GM21381 (cell line): ENCODE results near the gene TNK1.
A peak's percentile ranks its signal among the peaks of the same experiment; 100 is the strongest.
"Not testable (repeated sequence)": the region's sequence is repeated elsewhere in the genome, so short reads cannot be mapped to it uniquely, and the experiment has no call there.

Experiments used
- ATAC-seq: cut with Tn5 transposase; IDR thresholded peaks from one replicate; pipeline ENCODE4 v1.9.1; 2021; ENCODE audit warnings: mild to moderate bottlenecking, moderate library complexity; ENCODE audit not compliant: unreplicated experiment

The TNK1 gene

GRCh38 chr17:7354262-7354843 is 26.5 kb upstream of the TNK1 start:
- no peak for ATAC-seq

- no peak for ATAC-seq
These were observed 25.8 kb upstream of the TNK1 start, which contains the start of gene TMEM95 for GRCh38 chr17:7355053-7355452. TSS of gene TMEM95 (plus strand) at chr17:7355156. CDS start at chr17:7355205, 49 bp downstream.

DNA sequence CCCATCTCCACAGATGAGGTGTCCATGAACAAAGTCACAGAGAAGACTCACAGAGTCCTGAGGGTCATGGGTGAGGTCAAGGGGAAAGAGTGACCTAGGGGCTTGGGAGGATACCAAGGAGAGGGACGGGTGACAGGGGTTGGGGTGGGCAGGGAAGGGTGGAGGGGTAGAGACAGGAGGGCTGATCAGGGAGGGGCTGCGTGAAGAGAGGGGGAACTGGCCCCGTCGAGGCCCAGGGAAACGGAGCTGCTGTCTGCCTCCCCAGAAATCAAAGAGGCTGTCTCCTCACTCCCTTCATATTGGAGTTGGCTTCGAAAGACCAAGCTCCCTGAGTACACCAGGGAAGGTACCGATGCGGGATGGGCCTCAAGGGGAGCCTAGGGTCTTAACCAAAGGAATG is 25.3 kb upstream of the TNK1 start:
- ATAC-seq, result no peak

DNA sequence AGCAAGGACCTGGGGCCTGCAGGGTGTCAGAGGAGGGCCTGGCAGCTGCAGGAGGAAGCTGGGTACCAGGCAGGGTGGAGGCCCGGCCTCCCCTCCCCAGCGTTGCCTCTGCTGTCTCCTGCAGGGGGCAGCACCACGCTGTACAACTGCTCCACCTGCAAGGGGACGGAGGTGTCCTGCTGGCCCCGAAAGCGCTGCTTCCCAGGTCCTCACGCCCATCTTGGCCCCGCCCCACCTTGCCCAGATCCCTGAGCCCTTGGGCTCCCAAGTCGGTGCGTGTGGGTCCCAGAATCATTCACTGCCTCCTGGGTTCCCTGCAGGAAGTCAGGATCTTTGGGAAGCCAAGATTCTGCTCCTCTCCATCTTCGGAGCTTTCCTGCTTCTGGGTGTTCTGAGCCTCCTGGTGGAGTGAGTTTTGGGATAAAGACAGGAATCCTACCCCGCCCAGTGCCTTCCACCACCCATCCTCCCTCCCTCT is 24.8 kb upstream of the TNK1 start:
- ATAC-seq, result no peak

DNA sequence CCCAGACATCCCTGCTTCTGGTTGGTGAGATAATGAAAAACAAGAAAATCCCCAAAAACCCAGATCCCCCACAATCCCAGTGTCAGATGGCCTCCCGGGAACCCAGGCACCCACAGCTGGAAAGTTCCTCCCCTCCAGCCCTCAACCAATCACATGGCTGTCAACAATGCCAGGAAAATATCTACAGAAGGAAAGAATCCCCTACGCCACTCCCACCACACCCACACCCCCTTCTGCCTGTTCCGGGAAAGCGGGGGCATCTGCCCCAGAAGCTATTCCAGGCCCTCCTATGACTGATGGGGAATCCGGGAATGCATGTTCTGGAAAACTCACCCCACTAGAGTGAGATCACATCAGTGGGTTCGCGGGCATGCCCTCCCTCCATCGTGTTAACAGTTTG is 24.1 kb upstream of the TNK1 start:
- ATAC-seq, result no peak

GRCh38 chr17:7357381-7357780 is 23.5 kb upstream of the TNK1 start:
- no peak for ATAC-seq

DNA sequence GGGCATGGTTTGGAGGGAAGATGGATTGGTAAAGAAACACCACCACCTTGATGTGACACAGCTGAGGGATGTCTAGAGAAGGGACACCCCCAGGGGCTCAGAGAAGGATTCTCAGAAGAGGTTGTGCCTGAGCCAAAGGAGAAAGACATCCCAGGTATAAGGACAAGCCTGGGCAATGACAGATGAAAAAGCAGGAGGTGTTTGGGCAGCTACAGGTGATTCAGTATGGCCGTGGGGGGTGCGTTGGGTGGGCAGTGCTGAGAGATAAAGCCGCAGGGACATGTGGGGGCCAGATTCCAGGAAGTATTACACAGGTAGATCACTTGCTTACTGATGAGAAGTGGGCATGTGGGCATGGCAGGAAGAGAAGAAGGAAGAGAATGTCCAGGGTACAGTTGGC is 19.0 kb upstream of the TNK1 start:
- ATAC-seq, result no peak

DNA sequence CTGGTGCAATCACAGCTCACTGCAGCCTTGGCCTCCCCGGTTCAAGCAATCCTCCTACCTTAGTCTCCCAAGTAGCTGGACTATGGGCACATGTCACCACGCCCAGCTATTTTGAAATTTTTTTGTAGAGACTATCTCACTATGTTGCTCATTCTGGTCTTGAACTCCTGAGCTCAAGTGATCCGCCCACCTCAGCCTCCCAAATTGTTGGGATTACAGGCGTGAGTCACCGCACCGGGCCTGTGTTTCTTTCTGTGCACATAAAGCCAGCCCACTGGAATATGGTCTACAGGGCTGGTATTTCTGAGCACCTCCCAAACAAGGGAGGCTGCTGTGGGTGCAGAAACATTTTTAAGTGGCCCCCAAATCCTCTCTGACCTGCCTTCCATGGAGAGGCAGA is 17.6 kb upstream of the TNK1 start:
- no peak for ATAC-seq

- ATAC-seq, result not testable (repeated sequence)
These were observed 14.9 kb upstream of the TNK1 start for GRCh38 chr17:7365963-7366362.

DNA sequence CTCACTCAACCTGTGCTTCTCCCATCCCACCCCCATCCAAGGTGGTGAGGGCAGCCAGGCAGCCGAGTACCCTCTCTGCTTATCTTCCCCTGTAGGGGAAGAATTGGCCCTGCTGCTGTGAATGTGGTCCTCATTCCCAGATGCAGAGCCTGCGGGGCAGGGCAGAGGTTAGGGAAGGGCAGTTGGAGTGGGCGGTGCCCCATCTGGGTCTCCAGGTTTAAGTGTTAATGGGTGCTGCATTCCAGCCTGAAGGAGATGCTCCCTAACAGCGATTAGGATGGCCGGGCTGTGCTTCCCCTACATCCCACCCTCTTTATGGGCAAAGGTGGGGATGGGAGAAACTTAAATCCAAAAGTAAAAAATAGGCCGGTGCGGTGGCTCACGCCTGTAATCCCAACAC is 13.8 kb upstream of the TNK1 start:
- ATAC-seq, result no peak

- no peak for ATAC-seq
These were observed 12.8 kb upstream of the TNK1 start for GRCh38 chr17:7367918-7368598.

DNA sequence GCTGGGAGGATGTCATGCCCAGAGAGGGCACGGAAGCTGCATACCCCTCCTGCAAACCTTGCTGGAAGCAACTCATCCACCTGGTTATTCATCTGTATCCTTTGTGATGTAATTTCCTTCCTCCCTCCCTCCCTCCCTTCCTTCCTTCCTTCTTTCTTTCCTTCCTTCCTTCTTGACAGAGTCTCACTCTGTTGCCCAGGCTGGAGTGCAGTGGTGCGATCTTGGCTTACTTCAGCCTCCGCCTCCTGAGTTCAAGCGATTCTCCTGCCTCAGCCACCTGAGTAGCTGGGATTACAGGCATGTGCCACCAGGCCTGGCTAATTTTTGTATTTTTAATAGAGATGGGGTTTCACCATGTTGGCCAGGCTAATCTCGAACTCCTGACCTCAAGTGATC is 12.3 kb upstream of the TNK1 start:
- not testable (repeated sequence) for ATAC-seq

DNA sequence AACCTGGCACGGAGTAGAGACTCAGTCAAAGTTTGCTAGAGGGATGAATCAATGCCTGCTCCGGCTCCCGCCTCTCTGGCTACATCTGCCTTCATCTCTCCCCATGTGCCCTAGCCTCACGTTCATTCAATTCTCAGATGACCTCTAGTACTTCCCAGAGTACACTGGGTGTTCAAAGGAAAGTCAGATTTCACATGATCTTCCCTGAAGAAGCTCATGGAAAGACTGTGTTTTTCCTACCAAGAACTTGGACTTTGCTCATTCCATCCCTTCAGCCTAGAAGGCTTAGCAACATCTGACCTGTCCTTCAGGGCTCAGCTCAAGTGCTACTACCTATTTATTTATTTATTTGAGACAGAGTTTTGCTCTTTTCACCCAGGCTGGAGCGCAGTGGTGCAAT is 11.1 kb upstream of the TNK1 start:
- ATAC-seq, result no peak

DNA sequence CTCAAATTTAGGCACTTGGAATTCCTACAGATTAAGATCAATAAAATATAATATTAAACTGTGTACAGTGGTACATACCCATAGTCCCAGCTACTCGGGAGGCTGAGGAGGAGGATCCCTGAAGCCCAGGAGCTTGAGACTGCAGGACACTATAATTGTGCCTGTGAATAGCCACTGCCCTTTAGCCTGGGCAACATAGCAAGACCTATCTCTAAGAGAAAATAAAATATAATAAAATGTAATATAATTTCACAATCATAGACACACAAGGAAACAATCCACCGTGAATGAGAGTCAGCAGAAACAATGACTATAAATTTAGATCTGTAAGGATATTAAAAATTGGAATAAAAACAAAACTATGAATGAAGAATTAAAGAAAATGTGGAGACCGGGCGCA is 10.0 kb upstream of the TNK1 start:
- ATAC-seq, result no peak

DNA sequence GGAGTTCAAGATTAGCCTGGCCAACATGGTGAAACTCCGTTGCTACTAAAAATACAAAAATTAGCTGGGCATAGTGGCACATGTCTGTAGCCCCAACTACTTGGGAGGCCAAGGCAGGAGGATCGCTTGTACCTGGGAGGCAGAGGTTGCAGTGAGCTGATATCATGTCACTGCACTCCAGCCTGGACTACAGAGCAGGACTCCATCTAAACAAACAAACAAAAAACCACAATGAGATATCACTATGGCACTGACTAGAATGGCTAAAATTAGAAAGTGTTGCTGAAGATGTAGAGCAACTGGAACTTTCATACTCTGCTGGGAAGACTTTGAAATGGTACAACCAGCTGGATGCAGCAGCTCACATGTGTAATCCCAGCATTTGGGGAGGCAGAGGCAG is 6.5 kb upstream of the TNK1 start:
- no peak for ATAC-seq

DNA sequence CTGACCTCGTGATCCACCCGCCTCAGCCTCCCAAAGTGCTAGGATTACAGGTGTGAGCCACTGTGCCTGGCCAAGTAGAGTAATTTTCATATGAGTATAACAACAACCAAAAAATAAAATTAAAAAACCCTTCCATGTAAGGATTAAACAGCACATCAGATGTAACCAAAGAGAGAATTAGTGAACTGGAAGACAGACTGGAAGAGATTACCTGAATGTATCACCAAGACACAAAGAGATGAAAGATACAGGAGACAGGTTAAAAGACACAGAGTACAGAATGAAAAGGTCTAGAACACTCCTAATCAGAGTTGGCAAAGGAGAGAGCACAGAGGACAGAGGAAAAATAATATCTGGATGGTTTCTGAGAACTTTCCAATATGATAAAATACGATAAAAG is 1.8 kb upstream of the TNK1 start:
- ATAC-seq, result no peak

GRCh38 chr17:7380321-7380720 is 568 bp upstream of the TNK1 start:
- ATAC-seq, result no peak

GRCh38 chr17:7382901-7383300 is 2.0 kb downstream of the TNK1 start:
- no peak for ATAC-seq

GRCh38 chr17:7383371-7383741 is 2.5 kb downstream of the TNK1 start:
- ATAC-seq, result no peak

DNA sequence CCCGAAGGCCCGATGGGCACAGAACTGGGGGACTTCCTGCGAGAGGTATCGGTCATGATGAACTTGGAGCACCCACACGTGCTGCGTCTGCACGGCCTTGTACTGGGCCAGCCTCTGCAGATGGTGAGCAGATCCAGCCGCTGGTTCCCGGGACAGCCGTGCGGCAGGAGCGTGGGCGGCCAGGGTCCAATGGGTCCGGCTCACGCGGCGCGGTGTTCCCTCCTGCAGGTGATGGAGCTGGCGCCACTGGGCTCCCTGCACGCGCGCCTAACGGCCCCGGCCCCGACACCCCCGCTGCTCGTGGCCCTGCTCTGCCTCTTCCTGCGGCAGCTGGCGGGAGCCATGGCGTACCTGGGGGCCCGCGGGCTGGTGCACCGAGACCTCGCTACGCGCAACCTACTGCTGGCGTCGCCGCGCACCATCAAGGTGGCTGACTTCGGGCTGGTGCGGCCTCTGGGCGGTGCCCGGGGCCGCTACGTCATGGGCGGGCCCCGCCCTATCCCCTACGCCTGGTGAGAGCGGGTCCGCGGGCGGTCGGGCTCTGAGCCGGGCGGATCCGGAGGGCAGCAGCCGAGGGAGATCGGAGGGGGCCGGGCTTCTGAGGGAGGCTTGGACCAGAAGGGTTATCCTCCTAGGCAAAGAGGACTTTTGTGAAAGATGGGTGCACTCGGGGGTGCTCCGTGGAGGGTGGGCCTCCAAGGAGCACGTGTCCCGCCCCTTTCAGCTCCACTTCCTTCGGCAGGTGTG is 3.0 kb downstream of the TNK1 start:
- ATAC-seq, result peak; percentile 79

DNA sequence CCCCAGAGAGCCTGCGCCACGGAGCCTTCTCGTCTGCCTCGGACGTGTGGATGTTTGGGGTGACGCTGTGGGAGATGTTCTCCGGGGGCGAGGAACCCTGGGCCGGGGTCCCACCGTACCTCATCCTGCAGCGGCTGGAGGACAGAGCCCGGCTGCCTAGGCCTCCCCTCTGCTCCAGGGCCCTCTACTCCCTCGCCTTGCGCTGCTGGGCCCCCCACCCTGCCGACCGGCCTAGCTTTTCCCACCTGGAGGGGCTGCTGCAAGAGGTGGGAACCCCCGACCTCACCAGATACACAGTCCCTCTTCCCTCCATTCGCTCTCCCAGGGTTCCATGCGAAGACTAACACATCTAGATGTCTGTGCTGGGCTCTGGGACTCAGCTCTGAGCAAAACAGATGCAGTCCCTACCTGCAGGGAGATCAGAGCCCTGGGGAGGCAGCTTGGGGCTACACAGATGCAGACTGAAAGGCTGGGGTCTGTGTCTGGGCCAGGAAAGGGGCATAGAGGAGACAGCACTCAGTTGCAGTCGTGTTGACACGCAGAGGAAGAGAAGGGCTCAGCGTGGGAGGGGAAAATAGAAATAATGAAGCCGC is 3.7 kb downstream of the TNK1 start:
- no peak for ATAC-seq

- no peak for ATAC-seq
These were observed 8.0 kb downstream of the TNK1 start for GRCh38 chr17:7388856-7389255.
